Measurements from ENCODE around the gene MUC6. TPM values are rescaled to one million over a fixed set of nuclear protein-coding genes. Genes with fewer than 3 reads are reported as not detected.

MUC6 gene
- total RNA-seq, 1 donor from 2014 or later: not detected

DNA sequence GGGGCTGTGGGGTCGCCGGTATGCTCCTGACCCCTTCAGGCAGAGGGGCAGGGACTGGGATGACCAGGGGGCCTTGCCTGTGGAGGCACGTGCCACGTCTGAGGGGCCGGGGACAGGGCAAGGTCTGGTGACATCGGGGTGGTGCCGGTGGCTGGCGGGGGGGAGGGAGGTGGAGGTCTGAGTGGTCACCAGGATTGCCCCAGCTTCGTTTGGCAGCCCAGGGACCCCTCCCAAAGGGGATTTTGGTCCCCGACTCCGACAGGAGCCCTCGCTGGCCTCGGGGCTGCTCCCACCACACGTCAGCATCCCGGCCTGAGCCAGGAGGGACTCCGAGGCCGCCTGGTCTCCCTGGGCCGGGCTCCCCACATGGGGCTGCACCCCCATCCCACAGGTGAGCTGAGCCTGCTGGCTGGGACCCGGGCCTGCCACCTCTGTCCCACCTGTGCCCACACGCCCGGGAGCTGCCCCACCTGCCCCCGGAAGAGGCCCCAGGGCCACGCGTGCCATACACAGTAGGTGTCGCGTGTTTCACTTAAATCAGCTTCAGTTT, 1.1 kb upstream of the MUC6 start:
- DNase-seq (ENCODE audit: low read depth): no peak

GRCh38 chr11:1036931-1037330, 413 bp upstream of the MUC6 start:
- DNase-seq (ENCODE audit: low read depth): no peak

DNA sequence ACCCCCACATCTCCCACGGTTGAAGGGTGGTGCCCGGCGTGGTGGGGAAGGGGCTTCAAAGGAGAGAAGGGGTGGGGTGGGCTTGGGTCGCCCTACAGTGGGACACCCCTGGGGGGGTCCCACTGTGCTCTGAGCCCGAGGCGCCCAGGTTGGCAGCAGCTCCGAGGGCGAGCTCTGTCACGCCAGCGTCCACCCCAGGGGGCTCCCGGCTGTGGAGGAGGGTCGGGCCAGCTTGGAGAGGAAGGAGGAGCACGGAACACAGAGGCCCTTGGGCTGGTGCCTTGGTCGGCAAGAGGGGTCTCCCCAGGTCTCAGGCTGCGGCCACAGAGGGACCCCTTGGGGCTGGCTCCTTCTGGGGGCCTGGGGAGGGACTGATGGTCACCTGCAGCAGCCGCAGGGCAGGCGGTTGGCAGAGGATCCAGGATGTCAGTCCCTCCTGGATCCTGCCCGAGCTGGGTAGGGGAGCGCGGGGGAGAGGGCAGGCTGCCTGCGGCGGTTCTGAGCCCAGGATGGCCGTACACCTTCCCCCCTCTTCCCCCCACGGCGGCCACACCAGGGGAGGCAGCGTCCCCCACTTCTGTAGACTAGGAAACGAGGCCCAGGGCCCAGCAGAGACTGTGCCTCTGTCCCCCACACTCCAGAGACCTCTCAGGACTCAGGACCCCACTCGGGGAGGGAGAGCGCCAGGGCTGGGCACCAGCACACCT, 788 bp downstream of the MUC6 start:
- no peak for DNase-seq (ENCODE audit: low read depth)

GRCh38 chr11:1034456-1035295, 1.8 kb downstream of the MUC6 start:
- DNase-seq (ENCODE audit: low read depth): no peak

GRCh38 chr11:1034001-1034400, 2.5 kb downstream of the MUC6 start:
- peak; percentile 40 for DNase-seq (ENCODE audit: low read depth)

DNA sequence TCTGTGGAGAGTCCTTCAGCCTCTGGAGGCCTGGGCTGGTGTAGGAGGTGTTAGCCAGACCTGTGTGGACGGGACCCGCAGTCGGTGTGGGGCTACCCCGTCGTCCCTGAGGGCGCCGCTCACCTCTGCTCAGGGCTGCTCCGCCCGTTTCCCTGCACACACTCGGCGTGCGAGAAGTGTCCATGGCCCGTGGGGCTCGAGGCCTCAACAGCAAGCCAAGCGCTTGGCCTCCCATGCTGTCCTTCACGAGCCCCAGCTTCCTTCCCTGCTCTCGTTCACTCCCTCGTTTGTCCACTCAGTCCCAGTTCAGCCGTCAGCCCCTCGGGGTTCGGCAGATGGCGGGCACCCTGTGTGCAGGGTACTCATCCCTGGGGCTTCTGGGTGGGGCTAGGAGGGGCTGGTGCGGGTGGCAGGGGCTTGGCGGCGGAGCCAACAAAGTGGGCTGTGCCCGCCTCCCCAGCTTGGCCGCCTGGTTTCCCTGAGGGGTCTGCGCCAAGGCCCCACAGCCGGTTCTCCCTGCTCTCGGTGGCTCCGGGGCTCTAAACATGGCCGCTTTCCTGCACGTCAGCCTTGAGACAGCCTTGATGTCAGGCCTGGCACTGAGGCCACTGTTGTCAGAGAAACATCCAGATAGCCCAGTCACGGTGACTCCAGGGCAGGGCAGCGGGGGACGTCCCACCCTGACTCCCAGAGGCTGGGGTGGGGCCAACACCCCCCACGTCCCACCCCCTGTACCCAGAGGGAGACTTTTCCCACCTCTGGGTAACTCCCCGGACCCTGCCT, 3.3 kb downstream of the MUC6 start:
- DNase-seq (ENCODE audit: low read depth): no peak

DNA sequence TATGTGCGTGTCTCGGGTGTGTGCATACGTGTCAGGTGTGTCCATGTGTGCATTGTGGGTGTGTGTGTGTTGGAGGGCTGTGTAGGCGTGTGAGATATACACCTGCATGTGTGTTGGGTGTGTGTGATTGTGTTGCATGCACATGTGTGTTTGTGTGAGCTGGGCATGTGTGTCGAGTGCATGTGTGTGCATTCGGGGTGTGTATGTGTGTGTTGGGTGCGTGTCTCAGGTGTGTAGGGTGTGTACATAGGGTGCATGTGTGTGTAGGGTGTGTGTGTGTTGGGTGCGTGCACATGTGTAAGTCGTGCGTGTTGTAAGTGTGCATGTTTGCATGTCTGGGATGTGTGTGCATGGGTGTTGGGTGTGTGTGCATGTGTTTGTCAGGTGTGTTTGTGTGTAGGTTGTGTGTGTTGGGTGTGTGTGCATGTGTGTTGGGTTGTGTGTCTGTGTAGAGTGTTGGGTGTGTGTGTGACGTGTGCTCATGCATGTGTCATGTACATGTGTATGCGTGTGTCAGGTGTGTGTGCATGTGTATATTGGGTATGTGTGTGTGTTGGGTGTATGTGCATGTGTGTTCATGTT, 4.1 kb downstream of the MUC6 start:
- DNase-seq (ENCODE audit: low read depth): no peak

DNA sequence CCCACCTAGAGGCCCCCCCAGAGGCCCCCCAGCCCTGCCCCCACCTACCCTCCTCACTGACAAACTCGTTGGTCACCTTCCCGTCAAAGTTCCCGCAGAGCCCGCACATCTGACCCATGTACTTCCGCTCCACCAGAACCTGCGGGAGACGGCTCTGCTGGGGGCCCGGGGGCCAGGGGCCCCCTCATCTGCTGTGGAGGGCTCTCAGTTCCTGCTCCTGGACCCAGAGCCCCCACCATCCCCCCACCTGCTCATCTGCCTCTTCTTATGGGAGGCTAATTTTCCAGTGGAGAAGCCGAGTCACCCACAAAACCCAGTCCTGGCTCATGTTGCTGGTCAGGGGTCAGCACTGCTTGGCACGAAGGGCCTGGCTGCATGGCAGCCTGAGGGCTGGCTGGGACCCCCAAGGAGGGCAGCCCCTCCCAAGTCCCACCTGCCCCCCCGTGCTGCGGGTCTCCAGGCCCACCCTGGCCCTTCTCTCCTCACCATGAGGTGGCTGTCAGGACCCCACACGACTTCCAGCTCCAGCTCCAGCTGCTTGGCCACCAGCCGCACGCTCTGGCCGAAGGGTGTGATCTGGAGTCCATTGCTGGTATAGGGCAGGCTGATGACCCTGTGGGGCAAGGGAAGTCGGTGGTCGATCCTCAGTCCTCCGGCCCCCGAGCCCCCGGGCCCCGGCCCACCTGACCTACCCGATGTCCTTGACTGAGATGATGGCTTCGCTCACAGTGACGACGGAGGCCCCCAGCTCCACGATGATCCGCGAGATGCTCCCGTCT, 5.2 kb downstream of the MUC6 start:
- no peak for DNase-seq (ENCODE audit: low read depth)

DNA sequence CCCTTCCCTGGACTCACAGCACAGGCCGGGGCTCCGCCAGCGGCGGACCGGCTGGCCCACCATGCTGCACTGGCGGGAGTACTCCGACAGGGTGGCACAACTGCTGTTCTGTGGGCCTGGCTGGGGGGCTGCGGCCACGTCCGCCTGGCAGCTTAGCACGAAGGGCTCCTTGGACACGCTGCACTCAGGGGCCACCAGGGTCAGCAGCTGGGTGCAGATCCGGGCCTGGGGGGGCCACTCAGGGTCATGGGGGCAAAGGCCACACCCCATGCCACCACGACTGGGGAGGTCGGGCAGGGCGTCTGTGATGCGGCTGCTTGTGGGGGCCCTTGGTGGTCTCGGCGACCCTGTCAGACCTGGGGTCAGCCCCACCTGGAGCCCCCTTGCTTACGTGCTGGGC, 6.0 kb downstream of the MUC6 start:
- no peak for DNase-seq (ENCODE audit: low read depth)

GRCh38 chr11:1030086-1030485, 6.4 kb downstream of the MUC6 start:
- no peak for DNase-seq (ENCODE audit: low read depth)

- DNase-seq (ENCODE audit: low read depth): no peak
Measured at GRCh38 chr11:1029654-1030053, 6.9 kb downstream of the MUC6 start.

DNA sequence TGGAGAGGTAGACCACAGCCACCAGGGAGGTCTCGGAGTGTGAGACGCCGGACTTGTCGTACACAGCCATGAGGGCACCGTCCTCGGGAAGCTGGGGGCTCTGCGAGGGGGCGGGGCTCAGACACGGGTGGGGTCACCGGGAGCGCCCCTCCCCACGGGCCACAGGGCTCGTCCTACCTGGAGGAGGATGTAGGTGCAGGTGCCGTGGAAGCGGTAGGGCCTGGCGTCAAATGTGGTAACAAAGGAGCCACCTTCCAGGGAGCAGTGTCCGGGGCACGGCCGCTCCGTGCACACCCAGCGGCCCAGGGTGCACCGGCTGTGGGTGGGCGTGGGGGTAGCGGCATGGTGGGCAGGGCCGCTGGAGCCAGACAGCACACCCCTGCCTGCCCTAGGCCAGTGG, 7.5 kb downstream of the MUC6 start:
- no peak for DNase-seq (ENCODE audit: low read depth)

DNA sequence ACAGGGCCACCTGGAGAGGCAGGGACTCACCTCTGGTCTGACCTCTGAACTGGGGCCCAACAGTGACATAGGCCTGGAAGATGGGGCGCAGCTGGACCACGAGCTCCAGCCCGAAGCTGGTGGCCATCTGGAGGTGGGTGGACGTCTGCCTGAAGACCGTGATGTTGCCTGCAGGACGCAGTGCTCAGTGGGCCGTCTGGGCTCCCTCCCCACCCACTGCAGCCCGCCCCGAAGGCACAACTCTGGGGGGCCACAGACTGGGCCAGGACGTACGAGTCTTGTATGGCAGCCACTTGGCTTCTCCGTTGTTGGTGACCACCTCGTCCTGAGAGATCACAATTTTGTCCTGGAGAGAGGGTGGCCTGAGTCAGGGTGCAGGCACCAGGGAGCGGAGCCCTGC, 7.9 kb downstream of the MUC6 start:
- no peak for DNase-seq (ENCODE audit: low read depth)

GRCh38 chr11:1028291-1028540, 8.3 kb downstream of the MUC6 start:
- no peak for DNase-seq (ENCODE audit: low read depth)

GRCh38 chr11:1027483-1028290, 8.8 kb downstream of the MUC6 start:
- no peak for DNase-seq (ENCODE audit: low read depth)

- no peak for DNase-seq (ENCODE audit: low read depth)
Measured at GRCh38 chr11:1026641-1027482, 9.7 kb downstream of the MUC6 start.

DNA sequence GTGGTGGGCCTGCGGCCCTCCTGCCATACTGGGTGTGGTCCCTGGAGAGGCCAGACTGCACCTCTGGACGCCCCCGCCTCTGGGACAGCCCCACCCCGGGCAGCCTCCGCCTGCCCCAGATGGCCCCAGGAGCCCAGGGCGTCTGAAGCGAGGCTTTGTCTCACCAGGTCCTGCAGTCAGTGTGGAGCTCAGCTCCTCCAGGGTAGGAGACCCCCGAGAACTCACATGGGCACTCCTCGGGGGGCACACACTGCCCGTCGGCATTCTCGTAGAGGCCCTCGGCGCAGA, 10.4 kb downstream of the MUC6 start:
- DNase-seq (ENCODE audit: low read depth): no peak

DNA sequence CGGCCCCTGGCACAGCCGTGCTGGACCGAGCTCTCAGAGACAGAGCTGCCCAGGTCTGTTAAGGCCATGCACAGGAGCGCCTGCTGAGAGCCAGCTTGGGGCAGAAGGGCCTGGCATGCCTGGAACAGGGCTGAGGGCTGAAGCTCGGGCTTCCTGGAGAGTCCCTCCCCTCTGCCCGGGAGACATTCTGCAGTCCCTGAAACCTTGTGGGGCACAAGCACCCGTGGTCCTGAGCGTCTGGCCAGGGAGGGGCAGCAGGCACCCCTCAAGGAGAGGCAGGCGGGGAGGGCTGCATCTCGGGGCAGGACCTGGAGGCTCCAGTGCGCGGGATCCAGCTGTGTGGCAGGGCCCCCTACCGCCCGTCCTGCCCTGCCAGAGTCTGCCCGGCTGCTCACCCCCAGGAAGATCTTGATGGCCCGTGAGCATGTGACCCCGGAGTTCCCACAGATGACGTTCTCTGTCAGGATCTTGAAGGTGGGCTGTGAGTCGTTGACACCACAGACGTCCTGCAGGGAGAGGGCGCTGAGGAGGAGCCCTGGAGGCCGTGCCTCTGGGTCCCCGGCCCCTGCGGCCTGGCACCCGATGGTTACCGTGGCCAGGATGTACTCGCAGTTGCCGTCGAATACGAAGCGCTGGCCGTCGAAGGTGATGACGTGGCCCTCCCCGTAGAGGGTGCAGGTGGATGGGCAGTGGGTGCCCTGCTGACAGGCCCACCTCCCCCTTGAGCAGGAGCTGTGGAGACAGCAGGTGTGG, 10.9 kb downstream of the MUC6 start:
- no peak for DNase-seq (ENCODE audit: low read depth)
